IPS-15b (cell line): ENCODE measurements around the gene MLANA.

Source experiments
- H3K27me3 ChIP-seq: one replicate; pipeline ENCODE4 v1.6.1; 2013; ENCODE audit warnings: low read length; ENCODE audit not compliant: control insufficient read depth, insufficient read depth
- H3K36me3 ChIP-seq: one replicate; pipeline ENCODE4 v1.6.1; 2013; ENCODE audit warnings: low read length; ENCODE audit not compliant: control insufficient read depth, insufficient read depth
- H3K4me1 ChIP-seq: one replicate; pipeline ENCODE4 v1.6.1; 2013; ENCODE audit warnings: mild to moderate bottlenecking, low read length; ENCODE audit not compliant: control insufficient read depth, insufficient read depth
- H3K4me3 ChIP-seq: one replicate; pipeline ENCODE4 v1.5.1; 2013; ENCODE audit warnings: low read depth, low read length
- H3K9ac ChIP-seq: one replicate; pipeline ENCODE4 v1.6.1; 2013; ENCODE audit warnings: low read depth, mild to moderate bottlenecking, low read length
- H3K9me3 ChIP-seq: one replicate; pipeline ENCODE4 v1.6.1; 2013; ENCODE audit warnings: mild to moderate bottlenecking, low read length; ENCODE audit not compliant: control insufficient read depth, insufficient read depth

MLANA gene

DNA sequence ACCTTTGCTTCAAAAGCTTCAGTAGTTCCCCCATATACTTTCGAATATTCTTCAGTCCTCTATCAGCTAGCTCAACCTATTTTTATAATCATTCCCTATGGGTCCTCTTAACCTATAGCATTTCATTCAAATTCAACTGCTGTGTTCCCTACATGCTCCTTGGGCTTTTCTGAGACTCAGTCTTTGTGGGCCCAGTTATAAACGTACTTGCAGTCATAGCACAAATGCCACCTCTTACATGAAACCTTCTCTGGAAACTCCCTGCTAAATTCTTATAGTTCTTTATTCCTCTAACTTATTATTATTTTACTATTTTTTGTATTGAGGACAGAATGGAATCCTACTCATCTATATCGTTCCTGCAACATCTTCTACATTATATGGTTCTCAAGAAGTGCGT, 24.7 kb downstream of the MLANA start:
- Histone ChIP-seq H3K27me3 (no peaks in the 10 kb centered on the region), H3K9me3 (no peaks in the 10 kb centered on the region), H3K9ac (no peak overlapping the region), H3K4me1 (no peaks in the 10 kb centered on the region), H3K4me3 (no peak overlapping the region), H3K36me3 (no peaks in the 10 kb centered on the region)

DNA sequence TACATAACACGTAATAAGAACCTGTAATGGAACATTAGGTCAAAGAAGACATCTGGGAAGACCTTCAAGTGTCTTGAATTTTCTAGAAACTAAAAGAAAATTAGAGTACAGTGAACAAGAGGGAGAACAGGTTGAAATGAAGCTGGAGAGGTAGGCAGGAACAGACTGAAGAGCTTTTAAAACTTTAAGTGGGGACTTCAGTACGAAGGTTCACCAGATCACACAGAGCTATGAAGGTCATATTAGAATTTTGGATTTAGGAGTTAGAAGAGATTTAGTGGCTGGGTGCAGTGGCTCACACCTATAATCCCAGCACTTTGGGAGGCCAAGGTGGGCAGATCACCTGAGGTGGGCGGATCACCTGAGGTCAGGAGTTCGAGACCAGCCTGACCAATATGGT, 26.6 kb downstream of the MLANA start:
- Histone ChIP-seq H3K4me3 (no peak overlapping the region), H3K36me3 (no peaks in the 10 kb centered on the region), H3K9ac (no peak overlapping the region), H3K4me1 (no peaks in the 10 kb centered on the region), H3K27me3 (no peaks in the 10 kb centered on the region), H3K9me3 (no peaks in the 10 kb centered on the region)

DNA sequence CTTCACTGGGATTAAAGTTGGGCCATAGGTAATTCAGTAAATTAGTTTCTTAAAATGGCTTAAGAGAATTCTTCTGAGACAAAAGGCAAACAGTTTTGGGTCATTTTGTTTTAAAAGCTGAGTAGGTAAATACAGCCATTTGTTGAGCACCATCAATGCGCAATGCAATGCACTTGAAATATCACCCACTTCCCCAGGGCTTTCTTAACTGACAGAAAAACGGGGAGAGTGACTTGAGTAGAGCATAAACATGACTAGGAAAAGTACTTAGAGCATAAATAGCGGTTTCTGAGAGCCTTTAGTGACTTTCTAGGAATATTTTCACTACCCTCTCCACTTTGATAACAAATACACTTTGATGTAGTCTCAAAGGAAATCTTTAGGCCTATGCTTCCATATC, 27.2 kb downstream of the MLANA start:
- Histone ChIP-seq H3K4me1 (no peaks in the 10 kb centered on the region), H3K9me3 (no peaks in the 10 kb centered on the region), H3K9ac (no peak overlapping the region), H3K4me3 (no peak overlapping the region), H3K27me3 (no peaks in the 10 kb centered on the region), H3K36me3 (no peaks in the 10 kb centered on the region)

DNA sequence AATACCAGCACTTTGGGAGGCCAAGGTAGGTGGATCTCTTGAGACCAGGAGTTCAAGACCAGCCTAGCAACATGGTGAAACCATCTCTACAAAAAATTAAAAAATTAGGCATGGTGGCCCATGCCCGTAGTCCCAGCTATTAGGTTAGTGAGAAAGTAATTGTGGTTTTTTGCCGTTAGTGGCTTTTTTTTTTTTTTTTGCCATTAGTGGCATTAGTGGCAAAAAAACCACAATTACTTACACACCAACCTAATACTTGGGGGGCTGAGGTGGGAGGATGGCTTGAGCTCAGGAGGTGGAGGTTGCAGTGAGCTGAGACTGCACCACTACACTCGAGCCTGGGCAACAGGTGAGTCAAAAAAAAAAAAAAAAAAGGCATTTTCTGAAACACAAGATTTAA, 27.8 kb downstream of the MLANA start:
- Histone ChIP-seq H3K9me3 (no peaks in the 10 kb centered on the region), H3K36me3 (no peaks in the 10 kb centered on the region), H3K4me1 (no peaks in the 10 kb centered on the region), H3K27me3 (no peaks in the 10 kb centered on the region), H3K4me3 (no peak overlapping the region), H3K9ac (no peak overlapping the region)

DNA sequence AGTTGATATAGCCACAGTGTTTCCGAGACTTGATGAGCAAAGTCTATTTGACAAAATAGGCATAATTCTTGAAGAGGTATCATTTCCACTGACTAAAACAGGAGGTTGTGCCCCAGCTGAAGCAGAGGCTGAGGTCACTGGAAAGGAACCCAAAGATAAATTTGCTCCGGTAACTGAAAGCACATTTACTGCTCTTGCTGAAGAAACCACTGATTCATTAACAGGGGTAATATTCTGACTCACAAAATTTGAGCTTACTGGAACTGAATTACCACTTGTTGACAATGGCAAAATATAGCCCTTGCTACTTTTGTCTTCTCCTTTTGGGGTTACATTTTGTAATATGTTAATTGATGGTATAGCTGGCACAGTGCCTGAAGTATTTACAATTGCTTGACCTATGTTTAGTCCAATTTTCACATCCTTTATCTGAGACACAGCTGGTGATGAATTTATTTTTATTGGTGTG, 30.2 kb downstream of the MLANA start:
- no peaks in the 10 kb centered on the region for H3K27me3 ChIP-seq
- no peaks in the 10 kb centered on the region for H3K36me3 ChIP-seq
- no peak overlapping the region for H3K4me3 ChIP-seq
- no peaks in the 10 kb centered on the region for H3K4me1 ChIP-seq
- H3K9me3 ChIP-seq = no peaks in the 10 kb centered on the region
- H3K9ac ChIP-seq = no peak overlapping the region

DNA sequence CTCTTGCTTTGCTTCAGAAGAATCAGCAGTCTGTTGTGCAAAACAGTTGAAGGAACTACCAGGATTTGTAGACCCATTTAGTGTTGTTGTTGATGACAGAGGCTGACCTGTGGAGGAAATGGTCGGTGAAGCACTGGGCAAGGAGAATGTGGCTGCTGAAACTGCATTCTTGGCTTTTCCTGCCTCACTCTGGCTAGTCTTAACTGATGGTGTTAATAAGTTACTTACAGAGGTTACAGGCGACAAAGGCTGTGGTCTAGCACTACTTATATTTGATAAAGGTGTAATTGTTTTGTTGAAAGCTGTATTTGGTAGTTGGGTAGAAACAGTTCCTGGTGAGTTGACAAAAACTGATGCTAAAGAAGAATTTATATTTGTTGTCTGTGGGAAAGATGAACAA, 31.5 kb downstream of the MLANA start:
- Histone ChIP-seq H3K9me3 (no peaks in the 10 kb centered on the region), H3K4me3 (no peak overlapping the region)

DNA sequence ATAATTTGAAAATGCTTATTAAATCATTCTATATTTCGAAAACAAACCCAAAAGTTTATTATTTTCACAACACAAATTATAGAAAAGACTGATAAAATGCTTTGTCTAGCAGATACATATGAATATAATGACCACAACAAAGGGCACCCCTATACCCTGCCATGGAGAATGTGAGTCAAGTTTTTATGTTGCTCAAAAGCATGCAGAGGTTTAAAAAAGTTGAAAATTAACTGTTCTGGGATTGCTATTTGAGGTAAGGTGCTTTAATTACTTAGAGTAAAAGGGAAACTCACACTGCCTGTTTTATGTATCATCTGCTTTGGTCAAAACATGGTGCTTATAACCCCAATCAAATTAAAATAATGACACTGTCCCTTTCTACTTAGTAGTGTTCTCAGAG, 41.0 kb downstream of the MLANA start:
- H3K4me3 ChIP-seq = no peak overlapping the region
- no peaks in the 10 kb centered on the region for H3K27me3 ChIP-seq
- H3K9ac ChIP-seq = no peak overlapping the region
- H3K36me3 ChIP-seq = no peaks in the 10 kb centered on the region
- no peaks in the 10 kb centered on the region for H3K9me3 ChIP-seq
- no peaks in the 10 kb centered on the region for H3K4me1 ChIP-seq

More for the DNA sequence above, 31.5 kb downstream of the MLANA start:
- Histone ChIP-seq H3K9ac (no peak overlapping the region), H3K36me3 (no peaks in the 10 kb centered on the region), H3K27me3 (no peaks in the 10 kb centered on the region), H3K4me1 (no peaks in the 10 kb centered on the region)

DNA sequence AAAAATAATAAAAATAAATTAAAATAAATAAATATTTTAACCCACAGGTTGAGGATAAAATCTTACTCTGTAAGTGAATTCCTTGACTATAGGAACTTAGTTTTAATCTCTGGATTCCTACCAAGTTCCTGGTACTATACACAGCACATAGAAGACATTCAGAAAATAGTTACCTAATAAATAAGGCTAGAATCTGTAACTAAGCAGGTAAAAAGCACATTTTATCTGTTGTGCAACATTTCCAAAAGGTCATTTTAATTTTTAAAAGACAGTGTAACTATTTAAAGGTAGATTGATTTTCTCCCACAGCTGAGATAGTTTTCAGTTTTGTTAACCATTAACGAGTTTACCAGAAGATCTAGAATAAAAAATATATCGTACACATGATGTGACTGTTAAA, 47.8 kb downstream of the MLANA start:
- Histone ChIP-seq H3K9ac (no peak overlapping the region), H3K4me1 (no peaks in the 10 kb centered on the region), H3K36me3 (no peaks in the 10 kb centered on the region), H3K9me3 (no peaks in the 10 kb centered on the region), H3K4me3 (no peak overlapping the region), H3K27me3 (no peaks in the 10 kb centered on the region)

DNA sequence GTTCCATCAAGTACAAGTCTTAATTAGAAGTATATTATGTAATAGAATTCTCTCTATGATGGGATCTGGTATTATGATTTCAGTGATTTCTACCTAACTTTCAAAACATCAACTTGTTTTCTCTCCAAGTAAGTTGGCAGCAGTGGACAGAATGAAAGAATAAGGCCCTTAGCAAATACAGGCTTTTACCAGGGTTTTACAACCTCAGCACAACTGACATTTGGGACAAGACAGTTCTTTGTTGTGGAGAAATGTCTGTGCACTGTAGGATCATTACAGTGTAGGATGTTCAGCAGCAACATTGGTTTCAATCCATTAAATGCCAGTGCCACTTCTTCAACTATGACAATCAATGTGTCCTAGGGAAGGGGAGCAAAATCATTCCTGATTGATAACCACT, 48.8 kb downstream of the MLANA start:
- Histone ChIP-seq H3K9me3 (no peaks in the 10 kb centered on the region), H3K4me1 (no peaks in the 10 kb centered on the region), H3K36me3 (no peaks in the 10 kb centered on the region), H3K4me3 (no peak overlapping the region), H3K9ac (no peak overlapping the region), H3K27me3 (no peaks in the 10 kb centered on the region)

DNA sequence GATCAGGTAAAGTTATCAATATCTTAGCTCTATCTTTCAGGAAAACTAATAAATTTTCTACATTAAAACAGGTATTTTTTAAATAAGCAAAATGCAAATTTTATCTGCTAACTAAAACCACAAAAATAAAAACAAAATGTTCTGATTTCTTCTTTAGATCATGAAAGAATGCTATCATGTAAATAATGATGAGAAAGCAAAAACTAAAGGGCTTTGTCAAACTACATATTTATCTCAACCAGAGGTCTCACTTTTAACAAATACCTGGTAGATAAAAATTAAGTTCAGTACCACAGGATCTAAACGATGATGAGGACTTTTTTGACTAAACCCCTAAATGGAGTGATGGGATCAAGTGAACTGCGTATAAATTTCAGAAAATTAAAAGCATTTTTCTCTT, 50.5 kb downstream of the MLANA start:
- H3K4me3 ChIP-seq = no peak overlapping the region
- no peaks in the 10 kb centered on the region for H3K9me3 ChIP-seq
- H3K27me3 ChIP-seq = no peaks in the 10 kb centered on the region
- no peaks in the 10 kb centered on the region for H3K36me3 ChIP-seq
- H3K9ac ChIP-seq = no peak overlapping the region
- no peaks in the 10 kb centered on the region for H3K4me1 ChIP-seq

DNA sequence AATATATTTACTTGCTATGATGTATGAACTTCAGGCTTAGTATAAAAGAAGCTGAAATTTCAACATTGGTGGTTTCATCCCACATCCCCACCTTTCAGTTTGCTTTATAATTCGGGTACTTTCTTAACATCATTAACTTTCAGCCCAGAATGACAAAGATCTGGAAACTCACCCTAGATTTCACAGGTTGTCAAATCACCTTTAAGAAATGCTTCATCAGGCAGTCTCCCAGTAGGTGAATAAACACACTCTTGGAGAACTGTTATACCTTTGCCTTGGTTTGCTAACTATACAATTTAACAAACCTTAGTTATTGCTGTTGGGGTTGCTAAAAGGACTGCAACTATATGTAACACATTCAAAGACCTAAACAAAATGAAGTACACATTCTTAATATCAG, 54.4 kb downstream of the MLANA start:
- Histone ChIP-seq H3K9ac (no peak overlapping the region), H3K36me3 (no peaks in the 10 kb centered on the region), H3K9me3 (no peaks in the 10 kb centered on the region), H3K27me3 (no peaks in the 10 kb centered on the region), H3K4me1 (peaks cover 3% of the 10 kb centered on the region), H3K4me3 (no peak overlapping the region)

DNA sequence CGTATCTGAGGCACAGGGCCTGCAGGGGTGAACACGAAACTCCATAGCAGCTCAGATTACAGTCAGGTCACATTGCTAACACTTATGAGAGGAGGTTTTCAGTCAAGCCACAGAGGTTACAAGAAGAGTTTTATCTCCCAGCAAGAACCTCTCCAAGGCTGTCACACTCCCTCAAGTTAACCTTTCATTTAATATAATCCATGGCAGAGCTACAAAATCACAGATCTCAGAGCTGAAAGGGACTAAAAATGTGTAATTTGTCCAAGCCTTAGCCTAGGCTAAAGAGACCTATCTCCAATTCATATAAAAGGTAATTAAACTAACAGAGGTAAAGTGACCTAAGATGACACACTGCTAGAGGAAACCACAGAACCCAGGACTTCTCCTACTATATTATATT, 57.2 kb downstream of the MLANA start:
- Histone ChIP-seq H3K36me3 (no peaks in the 10 kb centered on the region), H3K4me1 (peaks cover 3% of the 10 kb centered on the region), H3K9ac (no peak overlapping the region), H3K4me3 (no peak overlapping the region), H3K27me3 (no peaks in the 10 kb centered on the region), H3K9me3 (no peaks in the 10 kb centered on the region)
